NCI-H1092 treated with DMSO at 0.1 percent for 48 hours (cell line): ENCODE results near the gene MSLN.
A peak's percentile ranks its signal among the peaks of the same experiment; 100 is the strongest.
"Not testable (repeated sequence)": the region's sequence is repeated elsewhere in the genome, so short reads cannot be mapped to it uniquely, and the experiment has no call there.

Source experiments
- DNase-seq: peaks from one replicate; lab custom pipeline; 2025; lab: John Stamatoyannopoulos, UW

Gene MSLN

GRCh38 chr16:735982-736453 lies 24.5 kb upstream of the MSLN start:
- DNase-seq = no peak

- no peak for DNase-seq
Measured at GRCh38 chr16:736936-737481, 23.5 kb upstream of the MSLN start.

- DNase-seq = no peak
Measured at GRCh38 chr16:739560-740458, 20.7 kb upstream of the MSLN start.

GRCh38 chr16:740459-740763 lies 20.1 kb upstream of the MSLN start:
- no peak for DNase-seq

GRCh38 chr16:740764-741505 lies 19.6 kb upstream of the MSLN start, which contains the start of gene CIAO3:
TSS of gene CIAO3 (minus strand) at chr16:740997. CDS start at chr16:740985, 12 bp downstream.
- DNase-seq = peak; percentile 80

GRCh38 chr16:741986-742629 lies 18.4 kb upstream of the MSLN start:
- no peak for DNase-seq

GRCh38 chr16:742894-743293 lies 17.6 kb upstream of the MSLN start:
- not testable (repeated sequence) for DNase-seq

GRCh38 chr16:743794-744500 lies 16.6 kb upstream of the MSLN start:
- DNase-seq = no peak

- no peak for DNase-seq
Measured at GRCh38 chr16:745739-746138, 14.8 kb upstream of the MSLN start.

- no peak for DNase-seq
Measured at GRCh38 chr16:746637-747036, 13.9 kb upstream of the MSLN start.

GRCh38 chr16:747978-748746 lies 12.4 kb upstream of the MSLN start:
- no peak for DNase-seq

- DNase-seq = no peak
Measured at GRCh38 chr16:749010-749409, 11.5 kb upstream of the MSLN start.

GRCh38 chr16:750485-750884 lies 10.0 kb upstream of the MSLN start:
- no peak for DNase-seq

- DNase-seq = peak; percentile 45
Measured at GRCh38 chr16:751152-752006, 9.2 kb upstream of the MSLN start.

GRCh38 chr16:752007-752312 lies 8.6 kb upstream of the MSLN start:
- peak; percentile 45 for DNase-seq

GRCh38 chr16:754121-754607 lies 6.4 kb upstream of the MSLN start:
- DNase-seq = not testable (repeated sequence)

GRCh38 chr16:754656-755055 lies 5.9 kb upstream of the MSLN start:
- DNase-seq = no peak

- no peak for DNase-seq
Measured at GRCh38 chr16:756428-756827, 4.1 kb upstream of the MSLN start.

GRCh38 chr16:759110-759910 lies 1.2 kb upstream of the MSLN start:
- DNase-seq = no peak
